Activated CD4-positive, CD25-positive, alpha-beta regulatory T cell treated with anti-CD3 and anti-CD28 coated beads, Interleukin-2, amount 50 U/mL, for 24 hours (primary cell): Measurements from ENCODE around the gene VASH1.

Source experiments
- ATAC-seq, 2 donors: fragments of 150-1000 bp; cut with Tn5 transposase; one replicate each; pipeline ENCODE4 v1.10.0; 2021; ENCODE audit warnings: mild to moderate bottlenecking in 1 of 2, moderate library complexity in 1 of 2

VASH1 gene

DNA sequence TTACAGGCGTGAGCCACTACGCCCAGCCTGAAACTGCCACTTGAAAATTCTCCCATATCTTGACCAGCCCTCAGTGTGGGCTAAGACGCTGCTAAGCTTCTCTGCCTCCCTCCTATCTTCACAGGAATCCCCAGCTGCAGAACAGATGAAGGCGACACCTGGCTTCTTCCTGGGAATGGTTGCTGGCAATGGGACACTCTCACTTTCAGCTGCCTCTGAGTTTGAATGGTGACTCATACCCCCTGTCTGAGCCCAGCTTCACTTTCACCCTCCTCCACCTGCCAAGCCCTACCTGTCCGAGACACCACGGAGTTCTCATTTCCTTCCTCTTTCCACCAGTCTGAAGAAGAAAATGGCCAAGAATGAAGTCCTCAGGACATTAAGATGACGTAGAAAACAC lies 18.3 kb upstream of the VASH1 start:
- ATAC-seq: no peak

DNA sequence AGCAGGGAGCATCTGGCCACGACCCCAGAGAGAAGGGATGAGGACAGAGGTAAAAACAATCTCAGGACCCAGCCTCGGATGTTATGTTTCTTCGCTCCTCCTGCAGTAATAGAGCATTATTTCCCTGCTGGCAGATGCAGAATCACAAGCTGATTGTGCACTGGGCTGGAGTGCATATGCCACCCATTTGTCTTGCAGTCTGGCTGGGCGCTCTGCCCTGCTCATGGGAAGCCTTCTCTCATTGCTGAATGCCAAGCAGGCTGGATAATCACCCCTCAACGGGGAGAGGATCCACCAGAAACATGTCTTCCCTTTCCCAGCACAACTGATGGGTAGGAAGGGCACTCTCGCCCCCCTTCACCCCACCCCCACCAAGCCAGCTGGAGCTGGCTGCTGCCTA lies 8.5 kb upstream of the VASH1 start:
- ATAC-seq: no peak

DNA sequence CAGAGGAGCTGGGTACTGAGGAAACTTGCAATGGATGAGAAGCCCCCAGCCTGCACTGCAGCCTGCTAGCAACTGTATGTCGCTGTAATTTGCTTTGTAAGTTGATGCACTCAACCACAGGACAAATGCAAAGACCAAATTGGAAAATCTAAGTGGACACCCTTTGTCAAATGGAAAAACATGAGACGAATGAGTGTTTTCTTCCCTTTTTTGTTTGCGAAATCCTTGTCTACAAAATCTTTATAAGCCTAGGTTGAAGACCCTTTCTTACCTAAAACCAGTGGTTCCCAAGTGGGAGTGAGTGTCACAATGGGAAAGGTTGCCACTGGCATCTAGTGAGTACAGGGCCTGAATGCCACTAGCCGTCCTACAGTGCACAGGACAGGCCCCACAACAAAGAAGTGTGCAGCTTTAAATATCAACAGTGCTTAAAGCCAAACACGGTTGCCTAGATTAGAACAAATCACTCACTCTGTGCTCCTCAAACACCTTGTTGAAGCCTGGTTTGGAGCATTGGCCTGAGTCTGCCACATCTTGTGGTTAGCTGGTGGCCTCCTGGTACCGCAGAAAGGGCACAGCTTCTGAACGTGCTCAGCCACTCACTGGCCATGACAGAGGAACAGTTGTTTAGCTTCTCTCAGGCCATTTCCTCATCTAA lies 7.6 kb upstream of the VASH1 start:
- no peak for ATAC-seq

DNA sequence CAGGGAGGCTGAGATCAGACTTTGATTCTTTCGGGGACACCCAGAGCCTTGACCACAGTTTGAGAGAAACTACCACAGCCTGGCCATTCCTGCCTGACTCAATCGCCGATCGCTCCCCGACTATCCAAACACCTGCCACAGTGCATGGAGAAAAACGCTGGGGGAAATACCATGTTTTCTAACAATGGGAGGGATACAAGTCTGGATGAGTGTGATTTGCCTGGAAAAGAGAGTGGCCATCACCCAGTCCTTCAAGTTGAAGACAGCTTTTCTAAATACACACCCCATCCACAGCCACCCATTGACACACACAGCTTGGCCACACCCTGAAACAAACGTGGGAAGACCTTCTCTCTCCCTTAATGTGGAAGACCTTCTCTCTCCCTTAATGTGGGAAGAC lies 6.7 kb upstream of the VASH1 start:
- no peak for ATAC-seq

DNA sequence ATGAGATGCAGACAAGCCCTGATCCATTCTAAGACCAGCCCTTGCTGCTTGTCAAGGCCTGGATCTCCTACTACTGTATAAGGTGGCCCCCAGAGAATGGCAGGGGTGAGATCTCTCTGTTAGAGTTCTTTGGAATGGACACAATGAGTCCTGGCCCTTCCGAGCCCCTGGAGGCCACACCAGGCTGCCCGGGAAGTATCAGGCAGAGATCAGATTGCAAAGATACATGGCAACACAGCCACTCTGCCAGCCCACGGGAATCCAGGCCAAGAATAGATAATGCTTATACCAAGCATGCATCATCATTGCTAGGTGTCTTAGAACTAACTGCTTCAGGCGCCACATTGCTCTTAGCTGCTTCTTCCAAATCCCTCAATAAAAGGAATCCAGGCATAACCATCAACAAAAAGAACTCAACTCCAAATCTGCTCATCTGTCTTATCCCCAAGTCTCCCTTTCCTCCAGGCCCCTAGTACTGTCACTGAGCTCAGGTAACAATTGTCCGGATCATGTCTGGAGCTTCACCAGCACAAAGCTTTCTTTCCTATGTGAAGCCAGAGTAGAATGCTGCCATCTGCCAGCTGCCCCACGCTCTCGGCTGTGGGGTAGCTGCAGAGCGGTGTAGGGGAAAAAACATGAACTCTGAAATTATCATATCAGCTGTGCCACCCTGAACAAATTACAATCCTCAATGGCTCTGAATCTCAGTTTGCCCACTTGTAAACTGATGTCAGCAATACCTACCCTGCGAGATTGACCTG lies 5.5 kb upstream of the VASH1 start:
- no peak for ATAC-seq

DNA sequence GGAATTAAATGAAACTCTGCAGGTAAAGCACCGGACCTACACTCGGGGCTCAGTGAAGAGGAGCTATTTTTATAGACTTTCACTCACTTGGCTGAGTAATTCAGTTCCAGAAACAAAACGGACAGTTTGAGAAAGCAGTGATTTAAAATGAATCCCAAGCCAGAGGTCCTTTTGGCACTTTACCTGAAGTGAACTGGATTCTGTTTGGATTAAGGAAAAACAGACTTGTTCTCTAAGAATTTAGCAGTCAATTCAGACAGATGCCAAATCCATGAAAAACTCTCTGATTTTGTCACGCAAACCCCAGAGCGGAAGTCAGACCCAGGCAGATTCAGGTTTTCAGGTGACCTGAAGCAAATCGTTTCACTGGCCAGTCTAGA lies 4.9 kb upstream of the VASH1 start:
- ATAC-seq: no peak

DNA sequence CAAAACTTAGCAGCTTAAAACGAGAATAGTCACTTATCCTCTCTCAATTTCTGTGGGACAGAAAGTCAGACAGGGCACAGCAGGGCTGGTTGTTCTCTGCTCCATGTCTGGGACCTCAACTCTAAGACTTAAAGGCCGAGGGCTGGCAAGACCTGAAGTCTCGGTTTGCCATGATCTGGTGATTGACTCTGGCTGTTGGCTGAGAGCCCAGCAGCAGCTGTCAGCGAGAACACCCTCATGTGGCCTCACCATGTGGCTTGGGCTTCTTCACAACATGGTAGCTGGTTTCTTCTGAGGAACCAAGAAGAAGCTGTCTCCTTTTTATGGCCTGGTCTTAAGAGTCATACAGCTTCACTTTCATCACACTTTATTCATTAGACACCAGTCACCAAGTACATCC lies 1.7 kb upstream of the VASH1 start:
- no peak for ATAC-seq

DNA sequence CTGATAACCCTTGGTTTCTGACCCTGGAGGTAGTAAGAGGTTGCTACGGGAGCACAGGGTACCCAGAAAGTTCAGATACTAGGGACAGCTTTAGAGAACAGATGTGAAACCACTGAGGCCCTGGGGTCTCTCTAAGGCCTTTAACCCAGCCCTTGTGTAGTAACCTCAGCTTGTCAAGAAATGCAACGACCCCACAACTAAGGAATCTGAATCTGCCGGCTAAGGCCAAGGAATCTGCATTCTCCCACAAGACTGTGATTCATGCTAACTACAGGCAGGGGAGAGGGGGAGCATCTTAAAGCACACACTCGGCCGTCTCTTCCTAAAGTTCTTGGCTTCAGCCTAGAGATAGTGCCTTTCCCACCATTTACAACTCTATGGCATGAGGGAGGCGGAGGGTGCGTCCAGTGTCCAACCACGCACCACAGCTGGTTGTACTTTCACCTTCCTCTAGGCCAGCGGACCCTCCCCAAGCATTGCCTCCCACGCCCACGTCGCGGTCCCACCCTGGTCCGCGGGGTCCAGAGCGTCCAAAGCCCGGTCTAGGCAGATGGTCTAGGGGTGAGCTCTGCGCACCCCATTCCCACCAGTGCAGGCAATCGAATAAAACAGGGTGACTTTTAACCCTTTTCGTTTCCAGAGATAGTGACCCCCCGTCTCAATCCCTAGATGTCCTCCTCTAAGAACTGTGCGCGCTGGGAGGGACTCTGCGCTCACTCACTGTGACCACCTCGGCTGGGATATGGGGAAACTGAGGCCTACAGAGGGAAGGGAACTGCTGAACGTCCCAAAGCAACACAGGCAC lies 735 bp upstream of the VASH1 start:
- ATAC-seq: no peak

DNA sequence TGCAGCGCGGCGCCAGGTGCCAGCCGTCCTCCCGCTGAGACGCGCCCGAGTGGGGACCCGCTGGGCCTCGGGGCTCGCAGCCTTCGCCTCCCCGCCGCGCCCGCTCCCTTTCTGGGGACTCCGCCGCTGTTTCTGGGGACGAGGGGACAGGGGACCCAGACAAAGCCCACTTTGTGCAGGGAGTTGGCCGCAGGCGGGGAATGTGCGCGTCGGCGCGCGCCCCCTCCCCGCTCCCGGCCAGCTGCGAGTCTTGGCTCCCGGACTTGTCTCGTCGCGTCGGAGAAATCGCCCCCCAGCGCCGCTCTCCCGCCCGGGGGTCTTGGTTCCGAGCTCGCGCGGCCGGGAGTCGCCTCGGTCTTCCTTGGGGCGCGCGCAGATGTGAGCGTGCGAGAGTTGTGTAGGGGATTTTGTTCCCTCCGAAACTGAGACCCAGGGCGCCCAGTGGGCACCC lies 717 bp downstream of the VASH1 start:
- no peak for ATAC-seq

DNA sequence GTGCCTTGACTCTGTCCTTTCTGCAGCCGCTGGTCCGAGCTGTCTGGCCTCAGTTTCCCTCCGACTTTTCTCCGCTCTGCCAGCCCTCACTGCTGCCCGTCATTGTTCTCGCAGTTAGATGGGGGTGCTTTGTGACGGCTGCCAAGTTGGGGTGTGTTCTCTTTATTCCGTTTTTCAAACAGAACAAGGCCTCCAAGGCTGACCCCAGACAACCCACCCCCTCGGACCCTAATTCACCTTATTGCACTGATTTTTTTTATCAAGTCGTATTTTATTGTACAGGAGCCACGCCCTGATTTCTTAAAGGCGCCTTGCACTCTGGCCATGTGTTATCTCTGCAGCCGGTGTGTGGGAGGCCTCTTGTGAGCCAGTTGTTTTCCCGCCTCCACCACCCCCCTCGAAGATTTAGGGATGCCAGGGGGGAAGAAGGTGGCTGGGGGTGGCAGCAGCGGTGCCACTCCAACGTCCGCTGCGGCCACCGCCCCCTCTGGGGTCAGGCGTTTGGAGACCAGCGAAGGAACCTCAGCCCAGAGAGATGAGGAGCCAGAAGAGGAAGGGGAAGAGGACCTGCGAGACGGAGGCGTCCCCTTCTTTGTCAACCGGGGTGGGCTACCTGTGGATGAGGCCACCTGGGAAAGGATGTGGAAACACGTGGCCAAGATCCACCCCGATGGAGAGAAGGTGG lies 1.3 kb downstream of the VASH1 start:
- no peak for ATAC-seq

DNA sequence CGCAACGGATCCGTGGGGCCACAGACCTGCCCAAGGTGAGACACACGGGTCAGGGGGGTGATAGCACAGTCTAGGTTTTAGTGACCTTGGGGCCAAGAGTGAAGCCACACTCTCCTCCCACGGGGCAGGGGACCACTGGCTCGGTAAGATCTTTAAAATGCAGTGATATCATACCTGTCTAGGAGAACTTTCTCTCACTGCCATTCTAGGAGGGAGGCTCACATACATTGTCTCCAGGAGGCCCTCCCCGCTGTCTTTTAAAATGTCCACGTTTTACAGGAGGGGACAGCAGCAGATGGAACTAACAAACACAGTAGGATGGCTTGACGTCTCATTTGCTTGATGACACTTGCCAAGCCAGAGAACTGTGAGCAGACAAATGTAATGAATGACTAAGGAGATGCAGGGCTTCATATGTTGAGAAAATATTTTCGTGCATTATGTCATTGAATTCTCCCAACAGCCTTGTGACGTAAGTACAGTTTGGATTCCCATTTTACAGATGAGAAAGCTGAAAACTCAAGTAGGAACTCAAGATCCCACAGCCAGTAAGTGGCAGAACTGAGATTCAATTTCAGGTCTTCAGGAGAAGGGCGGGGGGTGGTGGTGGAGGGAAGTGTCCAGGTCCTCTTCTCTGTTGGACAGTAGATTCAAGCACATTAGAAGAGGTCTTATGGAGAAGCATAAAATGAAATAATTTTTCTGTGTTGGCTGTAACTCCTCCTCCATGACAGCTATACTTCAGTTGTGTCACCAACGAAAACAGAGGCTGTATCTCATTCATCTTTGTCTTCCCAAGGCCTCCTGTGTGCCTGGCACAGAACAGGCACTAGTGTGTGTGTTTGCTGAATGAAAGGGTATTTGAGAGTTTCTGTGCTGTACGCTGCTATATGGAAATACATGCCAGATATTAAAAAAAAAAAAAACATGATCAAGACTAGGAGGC lies 2.1 kb downstream of the VASH1 start:
- no peak for ATAC-seq

DNA sequence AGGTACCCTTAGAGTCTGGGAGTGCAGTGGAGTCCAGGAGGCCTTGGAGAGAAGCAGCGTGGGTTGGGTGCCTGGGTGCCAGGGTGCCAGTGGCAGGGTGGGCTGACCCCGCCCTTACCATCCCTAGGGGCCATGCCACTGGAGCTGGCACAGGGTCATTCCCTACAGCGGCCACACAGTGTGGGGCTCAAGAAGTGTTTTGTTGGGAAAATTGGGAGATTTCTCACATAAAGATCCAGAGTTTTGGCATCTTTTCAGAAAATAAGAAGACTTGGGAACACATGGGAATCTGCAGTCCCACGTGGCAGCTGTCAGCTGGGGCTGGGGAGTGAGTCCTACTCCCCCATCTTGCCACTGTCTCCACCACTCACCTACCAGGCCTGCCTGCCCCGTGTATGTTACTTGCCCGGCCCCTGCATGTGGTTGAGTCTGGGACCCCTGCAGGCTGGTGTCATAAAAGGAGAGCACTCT lies 4.2 kb downstream of the VASH1 start:
- ATAC-seq: no peak

DNA sequence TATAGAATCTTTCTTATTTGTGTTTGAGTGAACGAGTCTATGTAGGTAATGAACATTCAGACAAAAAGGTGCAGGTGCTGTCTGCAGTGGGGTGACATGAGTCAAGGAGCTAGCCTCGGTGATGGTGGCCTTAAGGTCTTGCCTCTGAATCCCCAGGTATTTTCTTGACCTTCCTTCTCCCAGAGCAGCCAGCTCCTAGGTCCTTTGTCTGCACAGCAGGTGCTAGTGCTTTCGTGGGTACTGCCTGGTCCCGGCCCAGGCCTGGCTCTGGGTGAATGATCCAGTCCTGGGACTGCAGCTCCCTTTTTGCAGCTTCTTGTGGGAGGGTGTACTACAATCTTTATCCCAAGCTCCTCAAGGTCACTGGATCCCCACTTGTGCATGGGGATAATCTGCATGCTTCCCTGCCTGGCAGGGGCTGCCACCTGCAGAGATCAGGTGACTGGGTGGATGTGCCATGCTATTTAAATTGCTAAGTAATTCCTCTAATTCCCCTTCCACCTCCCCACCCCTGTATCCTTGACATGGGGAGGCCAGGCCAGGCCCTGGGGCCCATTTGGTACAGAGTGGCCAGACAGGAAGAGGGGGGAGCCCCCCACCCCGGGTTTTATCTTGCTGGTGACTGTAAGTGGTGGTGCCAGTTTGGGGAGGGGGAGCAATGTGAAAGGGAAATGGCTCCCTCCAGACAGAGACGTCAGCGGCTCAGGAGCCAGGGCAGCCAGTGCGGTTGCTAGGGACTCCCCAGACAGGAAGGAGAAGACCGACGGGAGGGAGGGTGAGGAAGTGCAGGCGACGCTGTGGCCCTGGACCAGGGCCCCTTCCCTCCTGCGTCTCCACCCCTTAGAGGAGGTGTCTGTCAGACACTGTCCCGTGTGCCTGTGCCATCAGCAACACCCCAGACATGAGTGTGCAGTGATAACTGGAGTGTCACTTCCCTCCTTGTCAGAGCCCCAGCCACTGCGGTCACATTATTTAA lies 6.7 kb downstream of the VASH1 start:
- ATAC-seq: peak; percentile 97 to 99

DNA sequence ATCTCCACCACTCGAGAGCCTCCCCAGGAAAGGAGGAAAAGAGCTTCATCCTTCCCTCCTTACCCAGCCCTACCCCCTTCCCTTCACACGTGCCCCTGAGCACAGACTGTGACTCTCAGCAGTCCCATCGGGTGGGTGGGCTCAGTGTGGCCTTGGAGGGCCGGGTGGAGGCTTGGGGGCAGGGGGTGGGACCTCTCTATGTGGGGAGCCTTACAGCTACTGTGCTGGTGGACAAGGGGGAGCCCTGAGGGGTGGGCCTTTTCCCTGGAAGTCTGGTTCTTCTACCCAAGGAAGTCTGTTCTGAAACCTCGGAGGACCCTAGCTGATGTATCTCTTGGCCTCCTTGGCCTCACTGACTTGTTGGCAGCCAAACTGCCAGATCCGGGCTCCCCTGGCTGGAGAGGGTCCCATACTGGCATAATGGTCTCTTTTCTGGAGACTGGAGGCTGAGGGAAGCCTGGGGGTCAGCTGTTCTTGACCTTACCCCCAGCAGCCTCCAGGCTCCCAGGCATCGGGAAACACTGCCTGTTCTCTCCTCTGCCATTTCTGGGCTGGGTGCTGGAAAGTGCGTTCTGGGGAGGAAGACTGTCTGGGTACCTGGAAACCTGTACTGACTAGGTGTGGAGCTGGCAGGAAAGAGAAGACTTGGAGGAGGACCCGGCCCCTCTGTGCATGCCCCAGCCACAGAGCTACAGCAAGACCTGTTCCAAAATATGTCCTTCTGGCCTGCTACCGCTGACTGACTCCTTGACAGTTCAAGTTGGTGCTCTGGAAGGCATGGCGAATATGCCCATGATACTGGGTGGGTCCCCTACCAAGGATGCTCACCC lies 7.6 kb downstream of the VASH1 start:
- ATAC-seq: no peak

DNA sequence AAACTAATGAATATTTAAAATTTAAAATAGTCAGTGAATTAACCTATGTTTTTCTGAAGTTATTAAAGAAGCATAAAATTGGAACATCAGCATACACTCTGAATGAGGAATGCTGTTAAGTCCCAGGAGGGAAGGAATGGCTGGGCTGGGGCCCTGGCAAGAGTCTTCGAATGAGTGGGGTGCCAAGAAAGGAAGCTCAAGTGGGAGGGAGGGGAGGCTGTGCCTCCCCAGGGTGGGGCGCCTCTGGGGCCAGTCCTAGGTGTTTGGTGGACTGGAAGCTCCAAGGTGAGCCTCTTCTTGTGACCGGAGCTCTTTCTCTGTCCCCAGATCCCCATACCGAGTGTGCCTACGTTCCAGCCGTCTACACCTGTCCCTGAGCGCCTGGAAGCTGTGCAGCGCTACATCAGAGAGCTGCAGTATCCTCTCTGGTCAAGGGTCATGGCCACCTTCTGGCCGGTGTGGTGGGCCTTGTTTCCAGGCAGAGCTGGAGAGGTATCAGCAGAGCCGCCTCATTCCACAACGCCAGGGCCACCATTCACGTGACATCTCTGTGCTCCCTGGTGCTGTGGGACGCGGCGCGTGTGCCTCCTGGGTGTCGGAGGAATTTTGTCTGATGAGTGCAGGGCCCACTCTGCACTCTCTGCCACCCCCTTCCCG lies 8.5 kb downstream of the VASH1 start:
- ATAC-seq: no peak

DNA sequence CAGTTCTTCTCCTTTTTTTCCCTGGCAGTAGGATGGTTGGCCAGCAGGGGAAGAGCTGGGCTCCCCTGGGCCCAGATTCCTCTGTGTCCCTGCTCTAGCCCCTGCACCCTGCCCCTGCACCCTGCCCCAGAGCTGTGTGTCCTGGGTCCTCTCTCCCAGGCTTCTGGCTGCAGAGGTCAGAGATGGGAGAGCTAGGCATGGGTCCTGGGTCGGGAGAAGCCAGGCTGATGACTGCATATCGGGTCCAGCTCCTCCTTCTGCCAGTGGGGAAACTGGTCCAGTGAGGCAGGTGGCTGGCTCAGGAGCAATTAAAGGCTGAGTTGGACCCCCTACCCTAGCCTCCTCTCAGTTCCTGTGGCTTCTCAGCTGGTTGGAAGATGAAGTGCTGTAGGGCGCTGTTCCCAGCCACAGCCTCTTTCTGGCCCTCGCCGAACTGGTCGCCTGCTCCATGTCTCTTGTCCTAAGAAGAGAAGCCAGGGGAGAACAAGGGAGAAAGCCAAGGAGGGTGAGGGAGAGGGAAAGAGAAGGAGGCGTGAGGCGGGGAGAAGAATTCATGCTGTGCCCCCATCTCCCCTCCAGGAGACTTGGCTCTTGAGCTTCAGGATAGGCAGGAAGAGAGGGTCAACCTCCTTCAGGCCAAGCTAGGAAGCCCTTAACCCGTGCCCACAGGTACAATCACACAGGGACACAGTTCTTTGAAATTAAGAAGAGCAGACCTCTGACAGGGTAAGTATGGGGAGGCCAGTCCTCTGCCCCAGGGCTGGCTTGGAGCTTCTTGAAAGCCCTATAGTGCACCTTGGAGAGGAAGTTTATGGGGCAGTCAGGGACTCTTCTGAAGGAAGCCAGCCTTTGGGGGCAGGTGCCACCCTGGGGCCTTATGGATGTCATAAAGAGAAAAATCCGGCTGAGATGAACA lies 9.5 kb downstream of the VASH1 start:
- no peak for ATAC-seq

DNA sequence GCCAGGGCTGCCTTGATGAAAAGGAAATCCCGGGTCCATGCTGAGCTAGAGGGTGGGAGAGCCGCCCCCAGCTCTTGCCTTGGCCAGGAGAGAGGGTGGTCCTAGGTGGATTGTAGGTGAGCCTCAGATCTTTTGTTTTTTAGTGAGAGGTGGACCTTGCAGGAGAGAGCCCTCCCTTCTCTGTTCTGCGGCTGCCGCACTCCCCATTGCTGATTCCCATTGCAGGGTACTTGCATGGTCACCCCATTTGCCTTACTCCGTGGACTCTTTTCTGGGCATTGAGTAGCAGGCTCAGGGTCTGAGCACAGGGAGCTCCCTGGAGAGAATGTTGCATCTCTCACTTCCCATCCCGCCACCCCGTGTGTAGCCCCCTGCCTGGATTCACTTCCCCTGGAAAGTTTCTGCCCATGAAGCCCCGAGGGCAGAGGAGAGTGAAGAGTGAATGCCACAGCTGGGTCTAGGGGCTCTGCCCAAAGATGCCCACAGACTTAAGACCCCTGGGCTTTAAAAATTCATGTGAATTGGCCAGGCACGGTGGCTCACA lies 10.2 kb downstream of the VASH1 start:
- no peak for ATAC-seq
